Hepatocyte (in vitro differentiated cells): Measurements from ENCODE around the gene SLC16A8. TPM values are rescaled to one million over a fixed set of nuclear protein-coding genes. Genes with fewer than 3 reads are reported as not detected.
A peak's percentile ranks its signal among the peaks of the same experiment; 100 is the strongest.

Experiments
- DNase-seq: peaks from one replicate; pipeline ENCODE4 v3.0.0-alpha.2; 2016; ENCODE audit warnings: low spot score
- H2AFZ ChIP-seq: fragments of 200-600 bp; sonication (generic); 2 replicates; pipeline ENCODE4 v1.6.0; 2016; ENCODE audit warnings: antibody characterized with exemption, mild to moderate bottlenecking
- H3K27ac ChIP-seq: fragments of 200-600 bp; sonication (generic); 2 replicates; pipeline ENCODE4 v1.5.1; 2016; ENCODE audit warnings: mild to moderate bottlenecking
- H3K27me3 ChIP-seq: fragments of 200-600 bp; sonication (generic); 2 replicates; pipeline ENCODE4 v1.6.1; 2016
- H3K36me3 ChIP-seq: fragments of 200-600 bp; sonication (generic); replicated peaks from 2 replicates; pipeline ENCODE4 v1.5.1; 2016; ENCODE audit warnings: low read depth; ENCODE audit not compliant: insufficient read depth
- H3K4me1 ChIP-seq: fragments of 200-600 bp; sonication (generic); 2 replicates; pipeline ENCODE4 v1.5.1; 2016; ENCODE audit warnings: mild to moderate bottlenecking, moderate library complexity; ENCODE audit not compliant: insufficient read depth
- H3K4me2 ChIP-seq: fragments of 200-600 bp; sonication (generic); 2 replicates; pipeline ENCODE4 v1.6.0; 2016
- H3K4me3 ChIP-seq: fragments of 200-600 bp; sonication (generic); 2 replicates; pipeline ENCODE4 v1.5.1; 2016; ENCODE audit warnings: mild to moderate bottlenecking
- H3K79me2 ChIP-seq: fragments of 200-600 bp; sonication (generic); 2 replicates; pipeline ENCODE4 v1.6.0; 2017; ENCODE audit warnings: mild to moderate bottlenecking
- H3K9me2 ChIP-seq: fragments of 200-600 bp; sonication (generic); replicated peaks from 2 replicates; pipeline ENCODE4 v1.6.0; 2017; ENCODE audit warnings: mild to moderate bottlenecking; ENCODE audit not compliant: insufficient read depth
- H3K9me3 ChIP-seq: fragments of 200-600 bp; sonication (generic); 2 replicates; pipeline ENCODE4 v1.5.1; 2016; ENCODE audit warnings: low read depth, mild to moderate bottlenecking
- H4K20me1 ChIP-seq: fragments of 200-600 bp; sonication (generic); 2 replicates; pipeline ENCODE4 v1.6.0; 2016; ENCODE audit warnings: mild to moderate bottlenecking; ENCODE audit not compliant: insufficient read depth, poor library complexity, severe bottlenecking
- CTCF ChIP-seq: fragments of 200-600 bp; sonication (generic); IDR thresholded peaks from 2 replicates; pipeline ENCODE4 v1.5.1; 2016; ENCODE audit warnings: antibody characterized with exemption, mild to moderate bottlenecking; ENCODE audit not compliant: poor library complexity
- EZH2 ChIP-seq: fragments of 200-600 bp; sonication (generic); IDR thresholded peaks from 2 replicates; pipeline ENCODE4 v1.6.1; 2016; ENCODE audit warnings: antibody characterized with exemption, mild to moderate bottlenecking, borderline replicate concordance
- EZH2phosphoT487 ChIP-seq: fragments of 200-600 bp; sonication (generic); IDR thresholded peaks from one replicate; pipeline ENCODE4 v1.6.1; 2018; ENCODE audit warnings: antibody characterized with exemption, mild to moderate bottlenecking, low read depth, moderate library complexity; ENCODE audit not compliant: unreplicated experiment, severe bottlenecking
- WGBS: methylation state at CpG from one replicate; pipeline ENCODE4 v1.1.6; 2016; ENCODE audit warnings: low lambda C conversion rate; ENCODE audit errors: missing lambda C conversion rate; 5-methylcytosine and 5-hydroxymethylcytosine counted together
- polyA plus RNA-seq: library from polyadenylated mRNA; unstranded; fragments of >200 nt; fragmentation: Nextera tagmentation; extraction: Ambion mirVana; gene quantifications from 2 replicates; pipeline ENCODE4 v1.2.1, GENCODE V29; 2016
- total RNA-seq: library from RNA; depleted of rRNA; stranded (reverse); fragments of >200 nt; gene quantifications from 2 replicates; pipeline ENCODE4 v1.2.3, GENCODE V29; 2014

The SLC16A8 gene
- total and polyA plus RNA-seq, 2 experiments from 2014 or later, result 0.63 TPM; not detected in 1

DNA sequence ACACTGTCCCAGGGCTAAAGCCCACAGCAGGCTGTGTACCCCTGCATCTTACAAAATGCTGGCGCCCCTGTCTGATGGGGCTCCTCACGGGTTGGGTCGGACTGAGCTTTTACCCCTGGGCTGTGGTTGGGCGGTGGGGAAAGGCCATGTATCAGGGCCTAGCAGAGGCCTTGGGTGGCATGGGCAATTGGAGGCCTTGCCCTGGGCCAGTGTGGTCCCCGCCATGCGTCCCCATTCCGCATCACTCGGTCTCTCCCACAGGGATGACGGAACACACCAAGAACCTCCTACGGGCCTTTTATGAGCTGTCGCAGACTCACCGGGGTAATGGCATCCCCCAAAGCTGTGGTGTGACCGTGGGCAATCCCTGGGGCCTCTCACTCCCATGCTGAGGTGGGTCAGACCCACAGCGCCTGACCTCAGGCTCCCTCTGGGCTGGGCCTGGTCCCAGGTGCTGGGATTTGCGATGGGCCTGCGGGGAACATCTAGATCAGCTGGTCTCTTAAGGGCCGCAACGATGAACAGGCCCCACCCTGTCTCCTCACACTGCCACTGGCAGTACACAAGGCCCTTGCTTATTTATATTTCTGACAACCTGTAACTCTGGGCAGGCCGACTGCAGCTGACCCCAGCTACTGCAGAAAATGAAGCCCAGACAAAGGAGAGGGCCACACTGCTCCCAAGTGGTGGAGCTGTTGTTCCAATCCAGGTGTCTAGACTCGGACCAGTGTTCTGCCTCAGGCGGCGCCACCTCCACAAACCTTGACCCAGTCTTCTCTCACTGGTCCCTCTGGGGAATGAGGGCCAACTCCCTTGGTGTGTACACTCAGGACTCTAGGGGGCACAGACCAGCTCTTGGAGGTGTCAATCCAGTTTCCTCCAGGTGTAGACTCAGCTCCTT lies 12.3 kb downstream of the SLC16A8 start:
- Histone ChIP-seq H3K36me3 (no peaks in the 10 kb centered on the region), H3K27me3 (no peaks in the 10 kb centered on the region)
- WGBS, result 93% methylated on average over 22 of the region's 22 CpGs

DNA sequence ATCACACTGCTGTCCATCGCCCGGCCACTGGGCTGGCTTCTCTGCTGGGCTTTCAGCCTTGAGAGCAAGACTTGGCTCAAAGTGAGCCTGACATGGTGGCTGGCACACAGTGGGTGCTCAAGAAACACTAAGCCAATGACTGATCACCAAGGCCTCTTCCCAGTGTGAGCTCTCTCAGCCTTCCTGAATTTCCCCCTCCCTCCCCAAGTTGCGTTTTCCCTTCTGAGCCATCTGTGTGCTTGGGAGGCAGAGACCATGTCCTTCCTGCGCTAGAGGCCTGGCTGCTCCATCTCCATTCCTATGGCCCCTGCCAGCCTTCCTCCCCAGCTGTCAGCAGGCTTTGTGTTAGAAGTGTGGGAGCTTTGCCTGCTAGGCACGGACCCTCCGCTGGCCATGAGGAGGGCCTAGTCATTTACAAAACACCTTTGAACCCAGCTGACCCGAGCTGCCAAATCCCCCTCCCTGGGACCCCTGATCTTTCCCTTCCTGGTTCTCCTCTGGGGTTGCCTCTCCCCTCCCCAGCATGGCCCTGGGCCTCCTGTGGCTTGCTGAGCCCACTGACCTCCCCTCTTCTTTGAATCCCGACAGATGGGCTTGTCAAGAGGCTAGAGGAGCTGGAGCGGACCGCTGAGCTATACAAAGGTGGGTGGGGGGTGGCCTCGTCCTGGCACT lies 13.6 kb downstream of the SLC16A8 start:
- Histone ChIP-seq H3K9me3 (no peaks in the 10 kb centered on the region), H3K4me1 (peaks cover 8% of the 10 kb centered on the region), H3K79me2 (no peaks in the 10 kb centered on the region), H3K4me2 (no peak overlapping the region), H4K20me1 (no peaks in the 10 kb centered on the region), H3K27me3 (no peaks in the 10 kb centered on the region), H3K27ac (peak overlapping the region; percentile 83), H2AFZ (no peak overlapping the region), H3K9me2 (no peaks in the 10 kb centered on the region), H3K36me3 (no peaks in the 10 kb centered on the region), H3K4me3 (no peak overlapping the region)
- TF ChIP-seq EZH2, result no peak
- no peak for TF ChIP-seq CTCF
- no peak for TF ChIP-seq EZH2phosphoT487
- DNase-seq, result no peak
- 93% methylated on average over 11 of the region's 11 CpGs for WGBS

More for the DNA sequence above, 12.3 kb downstream of the SLC16A8 start:
- TF ChIP-seq CTCF, result no peak
- TF ChIP-seq EZH2phosphoT487, result no peak
- no peak for TF ChIP-seq EZH2
- Histone ChIP-seq H3K79me2 (no peaks in the 10 kb centered on the region), H3K4me1 (peaks cover 8% of the 10 kb centered on the region), H3K9me2 (no peaks in the 10 kb centered on the region), H3K4me3 (no peak overlapping the region), H3K4me2 (no peak overlapping the region), H4K20me1 (no peaks in the 10 kb centered on the region), H3K9me3 (no peaks in the 10 kb centered on the region), H3K27ac (no peak overlapping the region), H2AFZ (no peak overlapping the region)
- DNase-seq, result no peak

GRCh38 chr22:38069372-38070249 lies 14.4 kb downstream of the SLC16A8 start:
- Histone ChIP-seq H4K20me1 (no peaks in the 10 kb centered on the region), H3K4me3 (no peak overlapping the region), H3K79me2 (no peaks in the 10 kb centered on the region), H3K36me3 (no peaks in the 10 kb centered on the region), H3K9me3 (no peaks in the 10 kb centered on the region), H3K4me2 (peak overlapping the region; percentile 27), H3K9me2 (no peaks in the 10 kb centered on the region), H3K27me3 (no peaks in the 10 kb centered on the region), H3K4me1 (peaks cover 8% of the 10 kb centered on the region), H2AFZ (no peak overlapping the region), H3K27ac (peak overlapping the region; percentile 83)
- no peak for TF ChIP-seq EZH2
- TF ChIP-seq EZH2phosphoT487, result no peak
- peak; percentile 52 for TF ChIP-seq CTCF
- WGBS, result 72% methylated on average over 21 of the region's 21 CpGs
- DNase-seq, result peak; percentile 62
